PC-3 (cell line): ENCODE measurements around the gene TMEM132D. TPM values are rescaled to one million over a fixed set of nuclear protein-coding genes. Genes with fewer than 3 reads are reported as not detected.

Experiments
- ATAC-seq: fragments of 200-7000 bp; cut with Tn5 transposase; 2 replicates; pipeline ENCODE4 v1.9.1; 2020; ENCODE audit warnings: mild to moderate bottlenecking, moderate library complexity
- BruUV-seq: library from RNA; stranded (reverse); fragments of 400-500 nt; replicated peaks from 2 replicates; lab custom pipeline; 2021; lab: Mats Ljungman, UMichigan
- CTCF ChIA-PET: fragments of 300-600 bp; sonication (Branson Sonifier 250); formaldehyde crosslinking; loops from one replicate; lab custom pipeline; 2022; ENCODE audit warnings: antibody characterized with exemption; lab: Charles Lee
- POLR2A ChIA-PET: fragments of 300-600 bp; sonication (Branson Sonifier 250); formaldehyde crosslinking; loops from one replicate; lab custom pipeline; 2022; ENCODE audit warnings: antibody characterized with exemption; ENCODE audit not compliant: unreplicated experiment; lab: Charles Lee
- DNase-seq: peaks from one replicate; pipeline ENCODE4 v3.0.0-alpha.2; 2015
- H2AFZ ChIP-seq: fragments of 300-600 bp; sonication (generic); 2 replicates; pipeline ENCODE4 v1.6.0; 2016; ENCODE audit warnings: antibody characterized with exemption, low read length
- H3F3A ChIP-seq: fragments of 300-600 bp; sonication (generic); one replicate; pipeline ENCODE4 v1.6.0; 2017; ENCODE audit warnings: antibody characterized with exemption, low read length, control low read depth, mild to moderate bottlenecking; ENCODE audit not compliant: unreplicated experiment
- H3K27ac ChIP-seq: fragments of 300-600 bp; sonication (generic); 2 replicates; pipeline ENCODE4 v1.5.1; 2016; ENCODE audit warnings: mild to moderate bottlenecking, low read length
- H3K27me3 ChIP-seq: fragments of 300-600 bp; sonication (generic); 2 replicates; pipeline ENCODE4 v1.6.1; 2016; ENCODE audit warnings: low read length, mixed read lengths
- H3K36me3 ChIP-seq: fragments of 300-600 bp; sonication (generic); 2 replicates; pipeline ENCODE4 v1.6.1; 2016; ENCODE audit warnings: low read depth, mixed run types, low read length, mixed read lengths
- H3K4me1 ChIP-seq: fragments of 300-600 bp; sonication (generic); 2 replicates; pipeline ENCODE4 v1.5.1; 2016; ENCODE audit warnings: low read length; ENCODE audit not compliant: insufficient read depth
- H3K4me2 ChIP-seq: fragments of 300-600 bp; sonication (generic); 2 replicates; pipeline ENCODE4 v1.6.0; 2016; ENCODE audit warnings: low read length
- H3K4me3 ChIP-seq: fragments of 300-600 bp; sonication (generic); 2 replicates; pipeline ENCODE4 v1.5.1; 2016; ENCODE audit warnings: mild to moderate bottlenecking, low read length, mixed read lengths
- H3K79me2 ChIP-seq: fragments of 300-600 bp; sonication (generic); 2 replicates; pipeline ENCODE4 v1.6.1; 2017; ENCODE audit warnings: low read length, mixed read lengths
- H3K9ac ChIP-seq: fragments of 300-600 bp; sonication (generic); 2 replicates; pipeline ENCODE4 v1.6.0; 2016; ENCODE audit warnings: mild to moderate bottlenecking, low read length
- H3K9me2 ChIP-seq: fragments of 300-600 bp; sonication (generic); replicated peaks from 2 replicates; pipeline ENCODE4 v1.6.1; 2016; ENCODE audit warnings: mixed run types, low read length, mixed read lengths
- H3K9me3 ChIP-seq: fragments of 300-600 bp; sonication (generic); 2 replicates; pipeline ENCODE4 v1.6.1; 2016; ENCODE audit warnings: low read length, mixed read lengths
- H4K20me1 ChIP-seq: fragments of 300-600 bp; sonication (generic); 2 replicates; pipeline ENCODE4 v1.6.1; 2016; ENCODE audit warnings: low read length, mixed read lengths
- EZH2 ChIP-seq: fragments of 300-600 bp; sonication (generic); IDR thresholded peaks from one replicate; pipeline ENCODE4 v1.6.1; 2017; ENCODE audit warnings: antibody characterized with exemption, mild to moderate bottlenecking, low read length; ENCODE audit not compliant: unreplicated experiment
- EZH2phosphoT487 ChIP-seq: fragments of 300-600 bp; sonication (generic); IDR thresholded peaks from 2 replicates; pipeline ENCODE4 v1.6.1; 2018; ENCODE audit warnings: mild to moderate bottlenecking, antibody characterized with exemption, low read length, borderline replicate concordance
- intact Hi-C: fragments of 100-400 bp; cut with micrococcal nuclease; formaldehyde crosslinking; loops from 2 replicates; pipeline ENCODE4 v1.9.0; 2023
- total RNA-seq: library from RNA; depleted of rRNA; stranded (reverse); fragments of >200 nt; gene quantifications from 2 replicates; pipeline ENCODE4 v1.2.3, GENCODE V29; 2014
- TF ChIP-seq, protein P1 (sequence below): fragments of 300-600 bp; sonication (generic); conservative IDR thresholded peaks from 2 replicates; pipeline ENCODE4 v1.5.1; 2017; ENCODE audit warnings: antibody characterized with exemption, low read depth, mild to moderate bottlenecking, low read length

Gene TMEM132D
- total RNA-seq, 1 experiment from 2014 or later: not detected

DNA sequence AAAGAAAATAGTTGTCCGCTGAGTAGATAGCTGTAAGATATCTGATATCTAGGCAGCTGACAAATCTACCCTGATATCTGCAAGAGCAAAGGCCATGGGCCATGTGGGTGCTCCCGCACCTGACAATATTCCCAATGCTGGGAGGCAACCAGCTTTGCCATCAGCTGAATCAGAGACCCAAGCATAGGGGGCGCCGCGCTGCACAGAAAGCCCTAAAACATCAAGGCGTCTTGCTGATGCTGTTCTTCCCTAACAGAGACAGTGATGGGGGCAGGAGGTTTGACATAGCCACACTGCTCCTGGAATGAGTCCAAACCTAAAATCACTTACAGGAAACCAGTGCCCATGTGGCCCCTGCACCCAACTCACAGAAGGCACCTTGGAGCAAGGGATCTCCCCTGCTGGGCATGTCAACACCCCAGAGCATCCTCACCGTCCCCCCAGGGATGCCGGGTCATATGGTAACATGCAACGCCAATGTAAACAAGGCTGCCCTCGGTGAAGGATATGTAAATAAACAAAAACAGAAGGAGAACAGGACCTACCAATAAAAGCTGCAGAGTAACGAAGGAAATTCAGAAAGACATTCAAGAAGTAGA, 199.5 kb downstream of the TMEM132D start:
- intact Hi-C loops: no loop called here
- no peak for TF ChIP-seq EZH2phosphoT487
- TF ChIP-seq, protein P1, sequence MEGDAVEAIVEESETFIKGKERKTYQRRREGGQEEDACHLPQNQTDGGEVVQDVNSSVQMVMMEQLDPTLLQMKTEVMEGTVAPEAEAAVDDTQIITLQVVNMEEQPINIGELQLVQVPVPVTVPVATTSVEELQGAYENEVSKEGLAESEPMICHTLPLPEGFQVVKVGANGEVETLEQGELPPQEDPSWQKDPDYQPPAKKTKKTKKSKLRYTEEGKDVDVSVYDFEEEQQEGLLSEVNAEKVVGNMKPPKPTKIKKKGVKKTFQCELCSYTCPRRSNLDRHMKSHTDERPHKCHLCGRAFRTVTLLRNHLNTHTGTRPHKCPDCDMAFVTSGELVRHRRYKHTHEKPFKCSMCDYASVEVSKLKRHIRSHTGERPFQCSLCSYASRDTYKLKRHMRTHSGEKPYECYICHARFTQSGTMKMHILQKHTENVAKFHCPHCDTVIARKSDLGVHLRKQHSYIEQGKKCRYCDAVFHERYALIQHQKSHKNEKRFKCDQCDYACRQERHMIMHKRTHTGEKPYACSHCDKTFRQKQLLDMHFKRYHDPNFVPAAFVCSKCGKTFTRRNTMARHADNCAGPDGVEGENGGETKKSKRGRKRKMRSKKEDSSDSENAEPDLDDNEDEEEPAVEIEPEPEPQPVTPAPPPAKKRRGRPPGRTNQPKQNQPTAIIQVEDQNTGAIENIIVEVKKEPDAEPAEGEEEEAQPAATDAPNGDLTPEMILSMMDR: no peak
- TF ChIP-seq EZH2: no peak
- ChIA-PET POLR2A (no interaction called here), CTCF (no interaction called here)
- Histone ChIP-seq H3K4me3 (no peak overlapping the region), H3K27me3 (peaks cover 36% of the 10 kb centered on the region; the same call in 1 of the 2 replicates), H4K20me1 (no peaks in the 10 kb centered on the region), H3K4me1 (no peaks in the 10 kb centered on the region), H3K36me3 (no peaks in the 10 kb centered on the region), H3K9ac (no peak overlapping the region), H2AFZ (no peak overlapping the region), H3K4me2 (no peak overlapping the region), H3K9me3 (peaks cover 3% of the 10 kb centered on the region; the same call in 1 of the 2 replicates), H3F3A (no peaks in the 10 kb centered on the region), H3K27ac (no peak overlapping the region), H3K9me2 (no peaks in the 10 kb centered on the region), H3K79me2 (no peaks in the 10 kb centered on the region)
- DNase-seq (no peak), ATAC-seq (no peak)
- no TSS peak for BruUV-seq

GRCh38 chr12:129701631-129702101, 202.2 kb downstream of the TMEM132D start:
- ChIA-PET POLR2A (no interaction called here), CTCF (no interaction called here)
- TF ChIP-seq EZH2phosphoT487 (no peak), EZH2 (no peak)
- TF ChIP-seq, protein P1: no peak
- Histone ChIP-seq H3K79me2 (no peaks in the 10 kb centered on the region), H3K9me3 (peaks cover 1% of the 10 kb centered on the region; the same call in 1 of the 2 replicates), H3K4me1 (no peaks in the 10 kb centered on the region), H3F3A (no peaks in the 10 kb centered on the region), H3K9me2 (no peaks in the 10 kb centered on the region), H3K4me2 (no peak overlapping the region), H4K20me1 (no peaks in the 10 kb centered on the region), H2AFZ (no peak overlapping the region), H3K4me3 (no peak overlapping the region), H3K36me3 (no peaks in the 10 kb centered on the region), H3K27ac (no peak overlapping the region), H3K9ac (no peak overlapping the region), H3K27me3 (peaks cover 37% of the 10 kb centered on the region; the same call in 1 of the 2 replicates)
- DNase-seq: no peak
- no peak for ATAC-seq
- no TSS peak for BruUV-seq
- intact Hi-C loops: no loop called here

DNA sequence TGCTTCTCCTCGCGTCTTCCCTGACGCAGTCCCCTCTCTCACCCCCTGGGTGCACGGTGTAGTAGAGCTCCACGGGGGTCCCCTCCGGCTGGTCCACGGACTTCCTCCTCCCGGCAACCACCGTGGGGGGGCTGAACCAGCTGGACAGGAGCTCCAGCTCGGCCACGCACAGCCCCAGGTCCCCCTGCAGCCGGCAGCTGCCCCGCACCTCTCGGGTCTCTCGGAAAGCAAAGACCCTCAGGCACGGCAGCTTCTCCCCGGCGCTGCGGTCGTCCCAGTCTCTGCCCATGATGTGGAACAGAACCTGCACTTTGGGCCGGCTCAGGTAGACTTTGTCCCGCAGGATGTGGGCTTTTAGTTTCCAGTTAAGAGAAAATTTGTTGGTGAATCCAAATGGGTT, 203.8 kb downstream of the TMEM132D start:
- ChIA-PET POLR2A (no interaction called here), CTCF (no interaction called here)
- Histone ChIP-seq H3F3A (no peaks in the 10 kb centered on the region), H3K4me3 (no peak overlapping the region), H3K9me2 (no peaks in the 10 kb centered on the region), H4K20me1 (no peaks in the 10 kb centered on the region), H3K79me2 (no peaks in the 10 kb centered on the region), H3K27me3 (peaks cover 37% of the 10 kb centered on the region; the same call in 1 of the 2 replicates), H3K9ac (no peak overlapping the region), H3K36me3 (no peaks in the 10 kb centered on the region), H3K4me2 (no peak overlapping the region), H2AFZ (no peak overlapping the region), H3K4me1 (no peaks in the 10 kb centered on the region), H3K27ac (no peak overlapping the region), H3K9me3 (no peaks in the 10 kb centered on the region; the same call in 1 of the 2 replicates)
- DNase-seq (no peak), ATAC-seq (no peak)
- TF ChIP-seq EZH2phosphoT487 (no peak), EZH2 (no peak)
- TF ChIP-seq, protein P1: no peak
- intact Hi-C loops: no loop called here
- BruUV-seq: no TSS peak
